Activated CD8-positive, alpha-beta T cell treated with anti-CD3 and anti-CD28 coated beads, Interleukin-2, amount 10 ng/mL, durations not matched to agents 7 days and 5 days (primary cell): ENCODE results near the gene TRAM2. TPM values are rescaled to one million over a fixed set of nuclear protein-coding genes. Genes with fewer than 3 reads are reported as not detected.

Experiments used
- ATAC-seq: fragments of 150-1000 bp; cut with Tn5 transposase; one replicate; pipeline ENCODE4 v1.10.0; 2021; ENCODE audit warnings: moderate library complexity
- CTCF ChIA-PET: fragments of 350-600 bp; sonication (Branson Sonifier 250); formaldehyde crosslinking; loops from one replicate; lab custom pipeline; 2021; ENCODE audit warnings: antibody characterized with exemption; lab: Charles Lee
- POLR2A ChIA-PET: fragments of 350-600 bp; sonication (Branson Sonifier 250); formaldehyde crosslinking; loops from one replicate; lab custom pipeline; 2021; ENCODE audit warnings: antibody characterized with exemption; lab: Charles Lee
- DNase-seq: peaks from one replicate; pipeline ENCODE4 v3.0.0-alpha.2; 2020
- H3K27ac Mint-ChIP-seq: one replicate; pipeline ENCODE4 v1.8.0; 2021; ENCODE audit warnings: mild to moderate bottlenecking, mixed read lengths
- H3K27me3 Mint-ChIP-seq: one replicate; pipeline ENCODE4 v1.8.0; 2021; ENCODE audit warnings: low read depth, mixed read lengths
- H3K36me3 Mint-ChIP-seq: one replicate; pipeline ENCODE4 v1.8.0; 2021; ENCODE audit warnings: low read depth, mixed read lengths
- H3K4me1 Mint-ChIP-seq: one replicate; pipeline ENCODE4 v1.8.0; 2021; ENCODE audit warnings: low read depth, mixed read lengths
- H3K4me3 Mint-ChIP-seq: one replicate; pipeline ENCODE4 v1.8.0; 2021; ENCODE audit warnings: mild to moderate bottlenecking, mixed read lengths
- H3K9me3 Mint-ChIP-seq: one replicate; pipeline ENCODE4 v1.8.0; 2022; ENCODE audit warnings: mixed read lengths; ENCODE audit not compliant: insufficient read depth
- total RNA-seq, 2 experiments: library from RNA; stranded (reverse); gene quantifications; one replicate each; pipeline ENCODE4 v1.2.3, GENCODE V29; 2021

TRAM2 gene
- total RNA-seq, 2 experiments from 2014 or later: 1.4 TPM

DNA sequence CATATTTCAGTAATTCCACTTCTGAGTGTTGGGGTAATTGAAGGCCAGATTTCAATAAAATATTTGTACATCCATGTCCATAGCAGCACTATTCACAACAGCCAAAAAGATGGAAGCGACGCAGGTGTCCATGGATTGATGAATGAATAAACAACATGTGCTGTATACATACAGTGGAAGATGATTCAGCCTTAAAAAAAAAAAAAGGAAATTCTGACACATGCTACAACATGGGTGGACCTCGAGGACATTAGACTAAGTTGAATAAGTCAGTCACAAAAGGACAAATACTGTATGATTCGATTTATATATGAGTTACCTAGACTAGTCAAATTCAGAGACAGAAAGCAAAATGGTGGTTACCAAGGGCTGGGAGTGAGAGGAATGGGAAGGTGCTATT, 57.2 kb downstream of the TRAM2 start:
- peaks cover 5% of the 10 kb centered on the region for H3K4me1 Mint-ChIP-seq
- ChIA-PET POLR2A (no interaction called here), CTCF (no interaction called here)
- no peaks in the 10 kb centered on the region for H3K9me3 Mint-ChIP-seq
- no peaks in the 10 kb centered on the region for H3K27me3 Mint-ChIP-seq
- DNase-seq (no peak), ATAC-seq (no peak)
- no peak overlapping the region for H3K27ac Mint-ChIP-seq
- no peaks in the 10 kb centered on the region for H3K36me3 Mint-ChIP-seq
- H3K4me3 Mint-ChIP-seq: no peak overlapping the region

- CTCF ChIA-PET: no interaction called here
- H3K9me3 Mint-ChIP-seq: no peaks in the 10 kb centered on the region
- peaks cover 5% of the 10 kb centered on the region for H3K4me1 Mint-ChIP-seq
- no peak for DNase-seq
- H3K27me3 Mint-ChIP-seq: no peaks in the 10 kb centered on the region
- H3K27ac Mint-ChIP-seq: no peak overlapping the region
- ATAC-seq: no peak
- no peaks in the 10 kb centered on the region for H3K36me3 Mint-ChIP-seq
- POLR2A ChIA-PET: no interaction called here
- H3K4me3 Mint-ChIP-seq: no peak overlapping the region
Measured at GRCh38 chr6:52518279-52518945, 58.4 kb downstream of the TRAM2 start.

DNA sequence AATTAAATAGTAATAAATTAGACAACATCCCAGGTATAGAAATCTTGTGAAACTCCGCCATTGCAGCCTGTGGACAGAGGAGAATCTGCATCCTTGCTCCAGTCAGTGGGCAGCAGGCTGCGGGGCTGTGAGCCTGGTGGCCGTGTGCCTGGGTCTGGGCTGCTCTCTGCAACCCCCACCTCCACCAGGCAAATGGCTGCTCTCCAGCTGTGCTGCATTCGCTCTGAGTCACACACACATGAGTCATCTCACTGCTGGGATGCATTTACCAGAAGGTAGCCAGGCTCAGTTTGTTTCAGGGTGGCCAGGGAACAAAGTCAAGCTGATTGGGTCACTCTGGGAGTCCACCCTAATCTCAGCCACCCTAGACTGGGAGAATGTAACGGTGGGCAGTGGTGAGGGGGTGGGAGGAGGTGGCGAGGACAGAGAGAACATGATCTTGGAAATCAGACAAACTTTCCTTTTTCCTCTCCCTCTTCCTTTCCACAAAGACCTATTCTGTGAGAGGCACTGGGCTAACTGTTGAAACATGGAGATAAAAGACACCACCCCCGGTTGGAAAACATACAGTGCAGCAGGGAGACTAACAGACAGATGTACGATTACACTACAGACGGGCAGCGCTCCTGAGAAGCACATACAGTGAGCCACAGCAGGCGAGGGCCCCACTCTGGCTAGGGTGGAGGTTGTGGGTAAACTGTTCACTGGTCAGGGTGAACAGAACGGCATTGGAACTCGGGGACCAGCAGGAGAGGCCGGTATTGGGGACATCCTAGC, 59.2 kb downstream of the TRAM2 start:
- H3K27ac Mint-ChIP-seq: no peak overlapping the region
- H3K4me1 Mint-ChIP-seq: peaks cover 5% of the 10 kb centered on the region
- no peak overlapping the region for H3K4me3 Mint-ChIP-seq
- ChIA-PET POLR2A (no interaction called here), CTCF (no interaction called here)
- DNase-seq (no peak), ATAC-seq (no peak)
- H3K27me3 Mint-ChIP-seq: no peaks in the 10 kb centered on the region
- H3K9me3 Mint-ChIP-seq: no peaks in the 10 kb centered on the region
- no peaks in the 10 kb centered on the region for H3K36me3 Mint-ChIP-seq

DNA sequence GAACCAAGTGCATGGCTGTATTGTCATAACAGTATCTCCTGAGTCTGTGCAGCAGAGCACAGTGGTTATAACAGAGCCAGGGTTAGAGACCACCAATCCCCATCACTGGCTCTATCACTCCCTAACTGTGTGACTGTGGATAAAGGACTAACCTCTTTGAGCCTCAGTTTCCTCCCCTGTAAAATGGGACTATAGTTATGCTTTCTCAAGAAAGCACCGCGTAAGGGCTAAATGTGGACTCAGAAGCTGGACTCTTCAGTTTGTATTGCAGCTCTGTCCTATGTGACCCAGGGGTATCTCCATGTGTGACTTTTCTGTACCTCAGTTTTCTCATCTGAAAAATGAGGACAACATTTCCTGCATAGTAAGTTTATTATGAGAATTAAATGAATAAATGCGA, 59.9 kb downstream of the TRAM2 start:
- DNase-seq: no peak
- peaks cover 5% of the 10 kb centered on the region for H3K4me1 Mint-ChIP-seq
- H3K27ac Mint-ChIP-seq: no peak overlapping the region
- H3K9me3 Mint-ChIP-seq: no peaks in the 10 kb centered on the region
- no peak overlapping the region for H3K4me3 Mint-ChIP-seq
- CTCF ChIA-PET: no interaction called here
- POLR2A ChIA-PET: no interaction called here
- ATAC-seq: no peak
- H3K27me3 Mint-ChIP-seq: no peaks in the 10 kb centered on the region
- no peaks in the 10 kb centered on the region for H3K36me3 Mint-ChIP-seq

GRCh38 chr6:52516269-52516668, 60.6 kb downstream of the TRAM2 start:
- POLR2A ChIA-PET: no interaction called here
- CTCF ChIA-PET: interaction anchor here (0.6 to 1.1 kb wide), 2 partner anchors 20 to 136 kb away, joined by 3 to 4 read pairs; no protein-coding TSS in a partner anchor
- ATAC-seq: peak; percentile 39

DNA sequence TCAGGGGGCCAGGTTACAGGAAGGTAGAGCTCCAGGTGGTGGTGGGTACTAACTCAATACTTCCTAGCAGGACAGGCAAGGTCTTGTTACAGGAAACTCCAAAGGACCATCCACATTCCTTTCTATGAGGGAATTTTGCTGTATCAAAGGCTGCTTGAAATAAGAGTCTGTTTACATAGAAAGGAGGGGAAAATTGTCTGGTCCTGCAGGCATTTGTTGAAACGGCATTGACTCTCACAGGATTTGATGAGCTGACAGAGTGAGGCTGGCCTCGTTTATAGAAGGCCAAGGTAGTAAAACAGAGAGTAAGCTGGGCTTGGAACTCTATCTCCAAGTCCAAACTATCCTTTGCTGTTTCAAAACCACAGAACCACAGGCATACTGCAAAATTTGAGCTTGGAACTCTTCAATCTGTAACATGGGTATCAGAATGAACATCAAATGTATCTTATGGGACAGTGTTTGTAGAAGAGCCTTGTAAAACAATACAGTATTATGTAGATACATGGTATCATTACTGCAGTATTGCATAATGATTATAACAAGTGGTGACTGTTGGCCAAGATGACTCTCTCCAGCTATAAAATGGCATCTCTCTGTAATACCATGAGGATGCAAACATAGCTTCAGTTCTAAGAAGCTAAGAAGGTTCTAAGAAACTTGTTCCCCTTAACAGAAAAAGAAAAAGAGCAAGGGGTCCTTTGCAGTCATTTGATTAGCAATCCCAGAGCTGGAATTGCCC, 61.5 kb downstream of the TRAM2 start:
- ChIA-PET POLR2A (no interaction called here), CTCF (interaction anchor here (1.1 kb wide), 1 partner anchor 137 kb away, joined by 4 read pairs; no protein-coding TSS in a partner anchor)
- Mint-ChIP-seq H3K27ac (no peak overlapping the region), H3K36me3 (no peaks in the 10 kb centered on the region), H3K4me1 (peaks cover 5% of the 10 kb centered on the region), H3K4me3 (no peak overlapping the region), H3K27me3 (no peaks in the 10 kb centered on the region), H3K9me3 (no peaks in the 10 kb centered on the region)
- no peak for DNase-seq
- no peak for ATAC-seq

More at GRCh38 chr6:52516269-52516668, 60.6 kb downstream of the TRAM2 start:
- no peaks in the 10 kb centered on the region for H3K27me3 Mint-ChIP-seq
- no peak overlapping the region for H3K27ac Mint-ChIP-seq
- DNase-seq: no peak
- H3K9me3 Mint-ChIP-seq: no peaks in the 10 kb centered on the region
- no peak overlapping the region for H3K4me3 Mint-ChIP-seq
- H3K4me1 Mint-ChIP-seq: peaks cover 5% of the 10 kb centered on the region
- no peaks in the 10 kb centered on the region for H3K36me3 Mint-ChIP-seq

DNA sequence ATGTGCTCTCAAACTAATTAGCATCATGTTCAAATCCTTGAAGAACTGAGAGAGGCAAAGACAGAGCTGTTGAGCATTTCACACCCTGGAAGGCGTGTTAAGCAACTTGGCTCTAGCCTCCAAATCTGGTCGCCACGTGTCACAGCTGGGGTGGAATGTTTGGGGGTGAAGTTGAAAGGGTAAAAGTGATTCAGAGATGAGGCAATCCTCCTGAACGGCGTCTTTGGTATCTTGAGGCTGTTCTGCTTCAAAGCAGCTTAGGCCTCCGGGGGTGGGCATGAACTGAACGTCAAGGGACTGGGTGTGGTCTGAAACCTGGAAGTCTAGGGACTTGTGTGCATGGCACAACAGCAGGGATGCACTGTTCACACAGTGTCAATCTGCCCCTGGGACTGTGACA, 62.3 kb downstream of the TRAM2 start:
- H3K36me3 Mint-ChIP-seq: no peaks in the 10 kb centered on the region
- H3K27me3 Mint-ChIP-seq: no peaks in the 10 kb centered on the region
- H3K4me1 Mint-ChIP-seq: peaks cover 5% of the 10 kb centered on the region
- H3K27ac Mint-ChIP-seq: no peak overlapping the region
- ChIA-PET CTCF (no interaction called here), POLR2A (no interaction called here)
- ATAC-seq: no peak
- DNase-seq: no peak
- no peaks in the 10 kb centered on the region for H3K9me3 Mint-ChIP-seq
- H3K4me3 Mint-ChIP-seq: no peak overlapping the region

GRCh38 chr6:52513896-52514295, 63.0 kb downstream of the TRAM2 start:
- H3K4me3 Mint-ChIP-seq: no peak overlapping the region
- H3K27me3 Mint-ChIP-seq: no peaks in the 10 kb centered on the region
- H3K27ac Mint-ChIP-seq: no peak overlapping the region
- no peaks in the 10 kb centered on the region for H3K9me3 Mint-ChIP-seq
- DNase-seq (no peak), ATAC-seq (no peak)
- POLR2A ChIA-PET: no interaction called here
- CTCF ChIA-PET: no interaction called here
- peaks cover 5% of the 10 kb centered on the region for H3K4me1 Mint-ChIP-seq
- no peaks in the 10 kb centered on the region for H3K36me3 Mint-ChIP-seq

DNA sequence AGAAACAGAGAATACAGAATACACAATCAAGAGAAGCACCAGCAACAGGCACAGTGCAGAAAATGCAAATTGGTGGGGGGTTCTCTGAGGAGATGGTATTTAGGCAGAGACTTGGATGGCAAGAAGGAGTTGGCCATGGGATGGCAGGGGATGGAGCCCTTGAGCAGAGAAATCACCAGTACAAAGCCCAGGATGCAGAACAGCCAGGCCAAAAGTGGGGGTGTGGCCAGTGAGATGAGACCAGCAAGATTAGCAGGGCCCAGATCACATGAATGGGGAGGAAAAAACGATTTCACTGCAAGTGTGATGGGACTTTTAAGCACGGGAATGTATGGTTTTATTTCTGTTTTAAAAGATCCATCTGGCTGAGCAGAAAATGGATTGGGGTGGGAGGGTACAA, 63.4 kb downstream of the TRAM2 start:
- Mint-ChIP-seq H3K27ac (no peak overlapping the region), H3K27me3 (no peaks in the 10 kb centered on the region), H3K9me3 (no peaks in the 10 kb centered on the region), H3K36me3 (no peaks in the 10 kb centered on the region), H3K4me1 (peaks cover 5% of the 10 kb centered on the region), H3K4me3 (no peak overlapping the region)
- ChIA-PET POLR2A (no interaction called here), CTCF (no interaction called here)
- DNase-seq: no peak
- ATAC-seq: no peak

DNA sequence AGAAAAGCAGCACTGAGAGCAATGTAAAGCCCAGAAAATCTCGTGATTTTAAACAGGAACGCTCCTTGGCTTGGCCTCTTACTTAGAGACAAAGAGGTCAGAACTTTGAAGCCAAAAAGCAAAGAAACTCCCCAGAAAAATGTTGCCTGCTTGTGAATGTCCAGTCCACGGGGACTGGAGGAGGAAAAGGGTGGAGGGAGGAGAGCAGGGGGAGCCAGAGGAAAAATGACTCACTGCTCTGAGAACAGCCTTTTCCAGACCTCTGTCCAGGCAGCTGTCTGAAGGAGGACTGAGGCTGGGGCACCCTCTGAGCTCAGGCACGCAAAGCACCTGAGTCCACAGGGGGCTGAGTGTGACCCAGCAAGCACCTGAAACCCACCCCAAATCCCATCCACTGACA, 64.7 kb downstream of the TRAM2 start:
- ChIA-PET POLR2A (no interaction called here), CTCF (no interaction called here)

DNA sequence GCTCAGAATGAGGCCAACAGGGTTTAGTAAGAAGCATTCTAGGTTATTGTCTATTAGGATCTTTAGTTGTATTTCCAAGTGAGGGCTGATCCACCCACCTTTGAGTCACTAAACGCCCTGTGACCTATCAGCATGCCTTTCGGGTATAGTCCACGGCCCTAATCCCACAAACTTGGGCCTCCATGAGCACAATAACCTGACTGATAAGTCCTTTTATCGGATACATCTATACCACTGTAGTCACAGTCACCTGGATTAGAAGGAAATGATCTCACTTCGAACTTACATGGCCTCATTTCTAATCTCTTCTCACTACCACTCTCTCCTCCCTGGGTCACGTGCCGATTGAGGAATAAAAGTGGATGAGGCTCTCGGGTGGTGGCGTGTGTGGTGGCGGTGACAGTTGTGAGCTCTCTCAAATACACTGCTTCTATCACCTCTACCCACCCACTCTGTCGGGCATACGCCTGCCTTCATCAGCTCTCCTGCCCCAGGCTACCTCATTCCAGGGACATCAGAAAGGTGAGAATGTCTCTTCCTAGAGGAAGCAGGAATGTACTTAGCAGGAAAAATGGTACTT, 65.2 kb downstream of the TRAM2 start:
- ChIA-PET POLR2A (no interaction called here), CTCF (no interaction called here)
- no peak overlapping the region for H3K4me3 Mint-ChIP-seq
- H3K4me1 Mint-ChIP-seq: peaks cover 5% of the 10 kb centered on the region
- no peak for ATAC-seq
- no peaks in the 10 kb centered on the region for H3K36me3 Mint-ChIP-seq
- DNase-seq: no peak
- no peaks in the 10 kb centered on the region for H3K9me3 Mint-ChIP-seq
- no peak overlapping the region for H3K27ac Mint-ChIP-seq
- no peaks in the 10 kb centered on the region for H3K27me3 Mint-ChIP-seq

More for the DNA sequence above, 64.7 kb downstream of the TRAM2 start:
- no peaks in the 10 kb centered on the region for H3K27me3 Mint-ChIP-seq
- no peak for ATAC-seq
- no peaks in the 10 kb centered on the region for H3K9me3 Mint-ChIP-seq
- H3K36me3 Mint-ChIP-seq: no peaks in the 10 kb centered on the region
- H3K4me3 Mint-ChIP-seq: no peak overlapping the region
- H3K27ac Mint-ChIP-seq: no peak overlapping the region
- peaks cover 5% of the 10 kb centered on the region for H3K4me1 Mint-ChIP-seq
- no peak for DNase-seq

- Mint-ChIP-seq H3K9me3 (no peaks in the 10 kb centered on the region), H3K27ac (no peak overlapping the region), H3K36me3 (no peaks in the 10 kb centered on the region), H3K27me3 (no peaks in the 10 kb centered on the region), H3K4me1 (peaks cover 3% of the 10 kb centered on the region), H3K4me3 (no peak overlapping the region)
- POLR2A ChIA-PET: no interaction called here
- ATAC-seq: no peak
- CTCF ChIA-PET: no interaction called here
- no peak for DNase-seq
Measured at GRCh38 chr6:52511163-52511562, 65.7 kb downstream of the TRAM2 start.
